RCC 7860 (cell line): Measurements from ENCODE around the gene OSTM1.

ENCODE experiments used
- DNase-seq: peaks from one replicate; pipeline ENCODE4 v3.0.0-alpha.2; 2015; ENCODE audit warnings: low spot score
- FAIRE-seq: peaks from 2 replicates; lab custom pipeline; 2012; peaks lifted over from hg19 to GRCh38; lab: Jason Lieb, UNC

Gene OSTM1, protein sequence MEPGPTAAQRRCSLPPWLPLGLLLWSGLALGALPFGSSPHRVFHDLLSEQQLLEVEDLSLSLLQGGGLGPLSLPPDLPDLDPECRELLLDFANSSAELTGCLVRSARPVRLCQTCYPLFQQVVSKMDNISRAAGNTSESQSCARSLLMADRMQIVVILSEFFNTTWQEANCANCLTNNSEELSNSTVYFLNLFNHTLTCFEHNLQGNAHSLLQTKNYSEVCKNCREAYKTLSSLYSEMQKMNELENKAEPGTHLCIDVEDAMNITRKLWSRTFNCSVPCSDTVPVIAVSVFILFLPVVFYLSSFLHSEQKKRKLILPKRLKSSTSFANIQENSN

DNA sequence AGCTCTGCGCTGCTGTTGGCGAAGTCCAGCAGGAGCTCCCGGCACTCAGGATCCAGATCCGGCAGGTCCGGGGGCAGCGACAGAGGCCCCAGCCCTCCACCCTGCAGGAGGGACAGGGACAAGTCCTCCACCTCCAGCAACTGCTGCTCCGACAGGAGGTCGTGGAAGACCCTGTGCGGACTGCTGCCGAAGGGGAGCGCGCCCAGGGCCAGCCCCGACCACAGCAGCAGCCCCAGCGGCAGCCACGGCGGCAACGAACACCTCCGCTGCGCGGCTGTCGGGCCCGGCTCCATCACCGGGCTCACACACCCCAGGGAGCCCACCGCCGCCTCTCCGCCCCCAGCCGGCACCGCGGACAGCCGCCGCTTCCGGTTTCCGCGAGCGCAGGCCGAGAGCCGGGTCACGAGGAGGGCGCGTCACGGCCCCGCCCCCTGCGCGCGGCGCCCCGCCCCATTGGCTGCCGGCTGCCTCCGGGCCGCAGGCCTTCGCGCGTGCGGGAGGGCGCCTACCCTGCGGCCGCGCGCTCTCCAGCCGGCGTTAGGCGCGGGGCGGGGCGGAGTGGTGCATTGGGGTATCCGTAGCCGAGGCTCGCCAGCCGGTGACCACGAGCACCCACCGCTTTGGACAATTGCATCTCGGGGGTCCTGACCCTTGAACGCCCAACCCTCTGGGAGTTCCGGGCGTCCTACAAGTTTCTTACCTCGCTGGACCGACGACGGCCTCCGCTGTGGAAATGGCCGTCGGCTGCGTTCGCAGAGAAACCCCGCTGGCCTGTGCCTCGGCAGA lies at the start of gene OSTM1:
TSS of gene OSTM1 (minus strand) at position 383 of the 786 bp plus-strand sequence. CDS start at position 293, 90 bp downstream.
- DNase-seq (peak; percentile 59), FAIRE-seq (no peak)

DNA sequence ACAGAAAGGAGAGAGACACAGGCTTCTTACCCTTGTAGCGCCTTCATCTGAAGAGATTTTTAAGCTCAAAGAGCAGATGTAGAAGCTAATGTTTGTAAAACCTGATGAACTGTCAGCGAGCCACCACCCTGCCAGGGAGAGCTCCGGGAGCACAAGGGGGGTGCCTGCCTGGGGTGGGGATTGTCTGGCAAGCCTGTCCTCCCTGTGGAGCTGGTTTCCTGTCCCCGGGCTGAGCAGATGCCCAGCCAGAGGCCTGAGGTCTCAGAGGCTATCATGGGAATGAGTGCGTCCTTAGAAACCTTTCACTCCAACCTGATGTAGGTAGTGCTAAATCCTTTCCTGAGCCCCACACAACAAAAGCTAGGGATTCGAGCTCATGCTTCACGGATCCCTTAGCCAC lies 49.4 kb upstream of the OSTM1 start:
- FAIRE-seq (no peak), DNase-seq (no peak)

DNA sequence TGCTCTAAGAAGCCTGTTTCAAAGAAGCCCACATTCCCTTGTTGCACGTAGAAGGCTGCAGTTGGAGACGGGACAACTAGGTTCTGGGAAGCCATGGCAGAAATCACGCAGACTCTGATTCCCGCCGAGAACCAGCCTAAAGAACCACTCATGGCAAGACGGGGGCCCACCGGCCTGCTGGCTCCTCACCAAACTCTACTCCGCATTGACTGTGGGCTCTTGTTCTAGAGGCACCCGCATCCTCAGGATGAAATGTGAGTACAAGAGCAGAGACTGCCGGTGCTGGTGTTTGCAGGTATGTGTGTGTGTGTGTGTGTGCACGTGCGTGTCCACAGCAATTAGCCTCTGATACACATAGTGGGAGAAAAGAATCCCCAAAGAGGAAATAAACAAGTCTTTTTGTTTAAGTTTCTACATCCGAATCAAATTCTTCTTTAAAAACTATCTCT lies 49.0 kb upstream of the OSTM1 start:
- DNase-seq = no peak
- no peak for FAIRE-seq

DNA sequence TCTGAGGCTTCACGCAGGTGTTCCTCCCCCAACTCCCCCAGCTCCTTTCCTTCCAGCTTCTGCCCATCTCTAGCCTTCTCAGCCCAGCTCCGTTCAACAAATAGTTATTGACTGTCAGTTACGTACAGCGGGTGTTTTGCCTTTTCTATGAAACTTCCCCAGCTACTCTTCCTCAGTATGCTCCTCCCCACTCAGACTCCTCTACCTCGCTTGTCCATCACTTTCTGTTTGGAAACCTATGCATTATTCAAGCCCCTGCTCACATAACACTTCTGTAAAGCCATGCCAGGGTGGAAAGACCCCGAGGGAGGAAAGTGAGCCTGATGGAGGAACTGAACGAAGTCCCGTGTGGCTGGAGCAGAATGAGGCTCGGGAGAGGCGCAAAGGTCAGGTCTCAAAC lies 47.1 kb upstream of the OSTM1 start:
- no peak for DNase-seq
- FAIRE-seq = no peak

DNA sequence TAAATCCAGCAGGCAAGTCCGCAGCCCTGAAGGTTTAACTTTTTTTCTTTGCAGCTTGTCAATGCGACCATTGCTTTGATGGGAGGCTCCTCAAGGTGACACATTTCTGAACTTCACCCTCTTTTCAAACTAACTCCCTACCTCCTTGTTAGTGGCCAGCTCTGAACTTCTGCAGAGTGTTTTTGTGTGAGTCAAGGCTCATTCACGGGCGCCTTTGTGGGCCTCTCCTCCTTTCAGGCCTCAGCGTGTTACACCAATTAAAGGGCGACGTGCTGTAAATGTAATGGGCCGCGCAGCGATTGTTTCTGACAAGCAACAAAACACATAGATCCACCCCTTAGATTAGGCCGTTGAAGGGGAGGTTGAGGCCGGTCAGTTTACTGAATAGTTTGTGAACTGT lies 45.8 kb upstream of the OSTM1 start:
- no peak for DNase-seq
- no peak for FAIRE-seq

DNA sequence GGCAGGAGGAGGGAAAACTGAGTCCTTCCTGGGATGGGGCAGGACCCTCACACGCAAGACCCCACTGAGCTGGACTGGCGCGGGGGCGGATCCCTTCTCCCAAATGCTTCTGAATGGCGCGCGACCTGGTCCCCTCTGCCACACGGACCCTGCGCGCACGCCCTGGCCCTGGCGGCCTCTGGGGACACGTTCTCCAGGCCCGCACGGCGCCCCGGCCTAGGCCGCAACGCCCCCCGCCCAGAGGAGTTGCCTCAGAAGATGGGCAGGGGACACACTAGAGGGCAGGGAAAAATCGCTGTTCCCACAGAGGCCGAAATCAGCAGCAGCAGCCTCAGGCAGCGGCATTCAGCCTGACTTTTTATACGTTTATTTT lies 45.2 kb upstream of the OSTM1 start:
- no peak for FAIRE-seq
- DNase-seq = no peak

DNA sequence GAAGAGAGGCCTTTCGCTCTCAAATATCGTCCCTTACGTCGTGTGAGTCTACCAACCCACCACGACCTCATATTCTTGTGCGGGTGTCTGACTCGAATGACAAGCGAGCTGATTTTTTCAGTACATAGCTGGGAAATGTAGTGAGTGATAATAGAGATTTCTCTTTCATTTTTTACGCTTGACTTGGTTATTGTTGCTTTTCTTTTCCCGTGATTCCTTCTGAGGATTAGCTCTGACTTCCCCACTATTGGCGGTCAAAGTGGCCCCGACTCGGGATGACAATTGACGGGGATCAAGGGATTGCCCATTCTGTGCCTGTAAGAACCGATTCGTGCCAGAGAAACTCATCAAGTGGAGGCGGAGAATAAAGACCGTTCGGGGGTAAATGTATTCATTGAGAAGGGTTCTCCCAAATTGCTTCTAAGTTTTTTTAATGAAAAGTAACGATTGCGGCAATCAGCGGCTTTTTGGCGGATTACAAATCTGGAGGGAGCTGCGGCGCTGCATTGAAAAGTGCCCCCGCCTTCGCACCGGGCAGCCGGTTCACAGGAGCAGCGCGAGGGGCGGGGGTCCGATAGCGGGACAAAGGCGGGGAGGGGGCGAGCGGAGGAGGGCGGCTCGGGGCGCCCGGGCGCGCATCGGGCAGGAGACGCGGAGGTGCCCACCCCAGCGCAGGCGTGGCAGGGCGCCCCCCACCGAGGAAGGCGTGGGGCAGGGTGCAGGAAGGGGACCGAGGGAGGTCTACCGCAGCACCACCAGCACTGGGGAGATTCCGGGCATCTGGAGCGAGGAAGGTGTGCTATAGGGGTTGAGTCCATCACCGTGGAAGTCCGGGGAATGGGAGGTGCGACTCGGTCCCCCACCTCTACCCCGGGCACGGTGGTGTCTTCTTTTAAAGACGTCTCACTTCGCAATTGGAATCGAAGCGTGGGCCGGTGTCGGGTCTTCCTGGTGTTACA lies 44.5 kb upstream of the OSTM1 start:
- FAIRE-seq = no peak
- DNase-seq = no peak

DNA sequence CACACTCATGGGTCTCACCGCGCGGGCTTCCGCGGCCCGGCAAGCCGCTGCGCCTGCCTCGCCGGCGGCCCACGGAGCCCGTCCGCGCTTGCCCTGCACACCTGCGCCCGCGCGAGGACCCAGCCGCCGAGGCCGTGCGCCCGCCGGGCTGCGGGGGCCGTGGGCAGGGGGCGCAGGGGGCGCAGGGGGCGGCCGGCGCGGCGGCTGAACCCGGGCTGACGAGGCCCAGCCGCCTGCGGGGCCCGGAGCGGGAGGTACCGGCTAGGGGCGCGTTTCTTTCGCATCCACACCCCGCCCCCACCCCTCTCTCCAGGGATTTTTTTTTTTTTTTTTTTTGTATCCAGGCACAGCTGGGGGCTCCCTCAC lies 43.8 kb upstream of the OSTM1 start:
- no peak for DNase-seq
- FAIRE-seq = no peak

DNA sequence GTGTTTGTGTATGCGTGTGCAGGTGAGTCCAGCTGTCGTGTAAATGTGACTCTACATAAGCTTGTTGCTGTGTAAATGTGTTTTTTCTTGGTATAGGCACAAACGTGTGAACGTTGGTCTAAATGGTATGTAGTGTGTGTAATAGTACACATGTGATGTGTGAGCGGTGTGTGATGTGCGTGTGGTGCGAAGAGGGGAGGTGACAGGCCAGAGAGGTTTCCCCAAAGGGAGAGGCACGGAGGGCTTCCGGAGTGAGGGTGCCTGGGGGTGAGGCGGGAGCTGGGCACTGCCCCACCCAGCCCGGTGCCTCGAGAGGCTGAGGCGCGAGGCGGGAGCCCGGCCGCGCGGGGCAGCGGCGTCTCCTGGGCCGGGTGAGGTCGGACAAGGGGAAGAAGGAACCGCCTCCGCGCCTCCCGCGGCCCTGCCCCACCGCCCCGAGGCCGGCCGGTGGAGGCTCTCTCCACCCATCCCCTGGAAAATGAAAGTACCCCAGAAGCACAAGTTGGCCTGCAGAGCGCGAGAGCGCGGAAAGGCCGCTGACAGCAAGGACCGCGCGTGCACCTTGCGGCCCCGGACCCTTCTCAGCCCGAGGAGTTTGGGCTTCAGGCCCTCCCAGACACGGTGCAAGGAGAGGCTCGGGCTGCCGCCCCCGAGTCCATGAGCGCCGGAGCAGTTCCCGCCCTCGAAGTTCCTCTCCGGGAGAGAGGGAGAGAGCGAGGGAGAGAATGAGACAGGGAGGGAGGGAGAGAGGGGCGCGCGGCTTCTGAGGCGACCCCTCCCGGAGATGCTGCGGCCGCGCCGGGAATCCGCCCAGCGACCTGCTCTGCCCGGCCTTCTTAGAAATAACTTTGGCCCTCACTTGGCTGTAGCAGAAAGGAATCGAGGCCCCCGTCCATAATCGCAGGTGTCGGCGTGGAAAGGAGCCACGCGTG lies 43.2 kb upstream of the OSTM1 start:
- DNase-seq = no peak
- no peak for FAIRE-seq

DNA sequence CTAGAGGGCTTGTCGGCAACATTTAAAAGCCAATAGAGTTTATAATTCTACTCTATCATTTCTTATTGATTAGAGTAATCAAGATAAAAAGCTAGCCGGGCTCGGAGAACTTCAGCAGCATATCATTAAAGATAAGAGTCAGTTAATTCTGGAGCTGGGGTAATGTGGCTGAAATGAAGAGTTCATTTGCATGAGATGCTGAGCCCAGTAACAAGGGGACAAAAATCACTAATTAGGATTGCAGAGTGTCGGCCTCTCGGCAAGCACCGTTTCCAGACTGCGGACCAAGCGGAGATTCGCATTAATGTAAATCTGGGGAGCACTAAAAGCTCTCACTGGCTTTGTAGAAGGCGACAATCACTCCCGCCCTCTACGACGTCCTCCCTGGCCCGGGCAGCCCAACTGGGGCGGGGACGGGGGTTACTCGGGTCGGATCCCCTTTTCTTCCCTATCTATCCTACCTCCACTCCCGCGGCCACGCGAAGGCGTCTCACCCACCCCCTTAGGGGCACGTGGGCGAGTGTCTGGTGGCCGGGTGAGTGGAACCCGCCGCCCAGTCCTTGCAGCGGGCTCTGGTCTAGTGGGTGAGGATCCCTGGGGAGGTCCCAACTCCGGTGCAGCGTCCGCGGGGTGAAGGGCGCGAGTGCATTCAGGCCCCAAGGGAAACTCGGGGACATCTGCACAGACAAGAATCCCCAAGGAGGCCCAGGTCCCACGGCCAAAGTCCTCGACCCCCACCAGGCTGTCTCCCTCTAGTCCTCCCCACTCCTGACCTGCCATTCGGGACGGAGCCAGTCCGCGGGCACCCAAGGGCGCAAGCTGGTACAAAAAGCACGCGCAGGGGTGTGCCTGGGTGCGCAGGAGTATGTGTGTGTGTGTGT lies 42.2 kb upstream of the OSTM1 start:
- no peak for DNase-seq
- FAIRE-seq = no peak

DNA sequence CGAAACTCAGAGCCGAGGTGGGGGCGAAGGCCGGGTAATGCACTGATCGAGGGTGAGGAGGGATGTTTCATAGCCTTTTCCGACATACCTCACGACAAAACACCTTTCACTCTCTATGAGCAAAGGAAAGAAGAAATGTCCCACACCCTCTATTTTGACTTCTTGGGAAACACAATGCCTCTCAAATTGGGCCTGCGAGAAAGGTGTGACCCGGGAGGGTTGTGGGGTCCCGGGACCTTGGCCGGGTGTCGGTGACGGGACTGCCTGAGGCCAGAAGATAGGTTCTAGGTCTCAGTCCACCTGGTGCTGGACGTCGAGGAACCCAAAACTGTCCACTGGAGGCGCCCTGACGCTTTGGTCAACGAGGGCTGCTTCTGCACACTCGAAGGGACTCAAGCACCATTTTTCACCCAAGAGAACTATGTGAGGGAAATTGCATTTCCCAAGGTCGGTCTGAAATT lies 41.1 kb upstream of the OSTM1 start:
- DNase-seq = no peak
- no peak for FAIRE-seq

DNA sequence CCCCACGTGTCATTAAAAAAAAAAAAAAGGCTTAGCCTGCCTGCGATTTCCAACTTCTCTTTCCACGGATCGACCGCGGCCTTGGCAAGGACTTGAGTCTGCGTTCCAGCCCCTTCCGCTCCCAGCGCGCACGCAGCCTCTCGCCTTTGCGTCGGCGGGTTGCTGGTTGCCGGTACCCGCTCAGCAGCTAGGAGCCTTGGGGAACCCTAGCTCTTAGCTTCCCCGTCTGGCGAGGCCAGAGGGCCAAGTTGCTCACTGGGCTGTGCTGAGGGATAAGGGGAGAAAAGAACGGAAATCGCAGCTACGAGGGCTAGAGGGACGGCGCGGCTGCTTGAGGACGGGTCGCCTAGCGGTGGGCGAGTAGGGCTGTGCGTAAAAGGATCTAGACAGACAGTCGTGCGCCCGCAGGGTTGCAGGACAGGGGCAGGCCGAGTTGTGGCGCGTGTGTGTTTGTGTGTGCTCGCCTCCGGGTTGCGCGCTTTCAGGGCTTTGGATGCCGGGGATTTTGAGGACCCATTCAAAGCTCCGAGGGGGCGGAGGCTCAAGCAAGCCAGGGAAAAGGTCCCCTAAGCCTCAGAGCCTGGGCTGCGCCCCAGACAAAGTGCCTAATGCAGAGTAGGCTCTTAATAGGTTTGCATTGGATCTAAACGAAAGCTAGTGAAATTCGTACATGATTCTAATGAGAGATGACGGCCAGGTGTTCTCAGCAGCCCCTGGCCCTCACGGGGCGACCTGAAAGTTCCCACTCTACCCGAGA lies 40.5 kb upstream of the OSTM1 start:
- DNase-seq (no peak), FAIRE-seq (no peak)

DNA sequence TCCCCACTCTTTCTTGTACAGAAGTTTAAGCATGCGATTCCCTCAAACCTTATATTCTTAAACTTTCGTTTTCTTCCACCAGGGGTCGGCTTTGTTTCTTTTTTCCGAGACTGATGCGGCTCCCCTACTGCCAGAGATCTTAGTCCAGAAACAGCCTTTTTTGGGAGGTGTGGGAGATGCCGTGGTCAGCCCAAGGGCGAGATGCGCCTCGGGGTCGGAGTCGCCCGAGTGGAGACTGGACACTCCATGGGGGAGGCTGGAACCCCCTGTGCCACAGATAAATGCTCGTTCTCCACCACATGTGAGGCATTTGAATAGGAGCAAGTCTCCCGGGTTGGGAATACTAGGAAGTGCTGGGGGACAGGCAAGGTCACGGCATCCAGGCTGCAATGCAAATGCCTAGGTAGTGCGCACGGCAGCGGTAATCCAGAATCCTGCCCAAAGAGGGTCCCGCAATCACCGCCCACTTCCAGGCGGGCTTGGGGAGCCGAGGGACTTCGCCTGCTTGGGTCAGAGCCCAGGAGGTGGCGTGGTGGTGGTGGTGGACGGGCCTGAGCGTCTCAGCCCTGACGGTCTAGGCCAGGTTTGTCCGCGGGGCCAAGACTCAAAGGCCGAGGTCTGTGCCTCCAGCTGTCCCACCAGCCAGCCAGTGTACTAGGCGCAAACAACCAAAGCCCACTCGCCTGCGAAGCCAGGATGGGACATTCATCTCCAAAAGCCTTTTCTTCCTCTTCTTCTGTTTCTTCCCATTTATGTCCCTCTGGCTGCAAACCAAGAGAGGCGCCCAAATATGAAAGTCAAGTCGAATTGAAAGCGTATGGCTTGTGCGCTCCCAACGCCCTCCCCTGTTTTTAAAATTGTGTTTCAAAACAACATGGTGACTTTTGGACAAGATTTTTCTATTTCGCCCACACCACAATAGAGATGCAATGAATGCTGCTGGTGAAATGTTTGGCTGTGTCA lies 39.3 kb upstream of the OSTM1 start:
- FAIRE-seq = peak; percentile 5
- DNase-seq = peak; percentile 14

DNA sequence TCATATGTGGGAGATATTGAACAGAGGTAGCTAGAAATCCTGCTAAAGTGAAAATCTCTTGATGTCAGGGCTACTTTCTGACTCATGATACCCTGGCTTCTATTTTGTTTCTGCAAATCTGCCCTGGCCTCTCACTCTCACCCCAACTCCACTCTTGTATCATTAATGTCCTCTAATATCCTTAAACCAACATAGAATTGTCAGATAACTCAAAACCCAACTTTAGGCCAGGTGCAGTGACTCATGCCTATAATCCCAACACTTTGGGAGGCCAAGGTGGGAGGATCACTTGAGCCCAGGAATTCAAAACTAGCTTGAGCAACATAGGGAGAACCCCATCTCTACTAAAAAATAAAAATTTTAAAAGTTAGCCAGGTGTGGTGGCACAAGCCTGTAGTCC lies 33.8 kb upstream of the OSTM1 start:
- no peak for DNase-seq
- no peak for FAIRE-seq

DNA sequence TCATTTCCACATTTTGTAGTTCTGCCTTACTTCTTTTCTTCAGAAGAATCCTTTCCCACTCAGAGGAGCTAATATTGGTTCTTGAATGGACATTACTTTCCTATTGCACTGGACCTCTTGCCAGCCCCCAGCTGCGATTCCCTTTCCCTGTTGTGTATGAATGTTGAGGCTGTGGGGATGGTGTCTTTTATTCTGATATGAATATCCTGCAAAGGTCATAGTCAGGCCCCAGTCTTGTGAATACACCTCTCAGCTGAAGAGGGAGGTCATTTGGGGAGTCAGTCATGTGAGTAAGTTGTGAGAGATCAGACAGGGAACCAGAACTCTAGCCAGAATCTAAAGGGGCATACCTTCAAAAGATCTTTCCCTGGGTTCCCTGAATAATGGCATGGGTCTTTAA lies 32.6 kb upstream of the OSTM1 start:
- FAIRE-seq = no peak

DNA sequence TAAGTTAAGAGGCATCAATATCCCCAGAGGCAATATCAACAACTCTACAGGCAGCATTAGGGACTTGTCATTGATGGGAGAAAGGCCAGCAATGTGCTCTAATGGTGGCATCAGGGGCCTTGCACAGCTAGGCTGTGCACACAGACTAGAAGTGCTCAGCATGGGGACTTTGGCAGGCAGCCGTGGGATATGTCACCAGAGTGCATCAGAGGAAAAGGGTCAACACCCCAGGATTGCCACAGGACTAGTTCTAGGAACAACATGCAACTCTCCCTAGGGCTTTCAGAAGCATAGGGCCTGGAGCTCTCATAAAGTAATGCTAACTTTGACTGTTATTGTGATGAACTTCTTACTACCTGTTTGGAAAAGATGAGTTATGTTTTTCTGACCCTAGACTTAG lies 32.2 kb upstream of the OSTM1 start:
- no peak for FAIRE-seq
- DNase-seq = no peak

More for the DNA sequence above, 32.6 kb upstream of the OSTM1 start:
- DNase-seq = no peak

DNA sequence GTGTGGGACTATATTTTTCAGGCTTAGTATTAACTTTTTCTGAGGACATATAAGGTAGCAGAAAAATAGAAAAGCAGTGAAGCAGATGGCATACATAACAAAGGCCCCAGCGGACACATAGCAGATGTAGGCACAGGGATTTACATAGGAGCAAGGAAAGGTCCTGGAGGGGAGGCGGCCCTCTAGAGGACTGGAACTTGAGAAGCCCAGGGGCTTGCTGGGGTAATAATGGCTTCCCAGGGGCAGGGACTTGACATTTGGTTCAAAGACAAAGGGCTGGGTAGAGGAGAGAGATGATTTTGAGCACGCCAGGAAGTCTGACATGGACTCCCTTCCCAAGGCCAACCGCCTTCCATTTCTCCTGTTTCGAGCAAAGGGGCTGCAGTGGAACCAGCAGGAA lies 31.7 kb upstream of the OSTM1 start:
- DNase-seq = no peak
- no peak for FAIRE-seq
